ENCODE data around the gene MAP2.
A peak's percentile ranks its signal among the peaks of the same experiment; 100 is the strongest.

The MAP2 gene

GRCh38 chr2:209663139-209663538 lies 239.3 kb downstream of the MAP2 start:
- DNase-seq = peak; percentile 13

GRCh38 chr2:209663656-209664055 lies 239.8 kb downstream of the MAP2 start:
- DNase-seq = no peak

GRCh38 chr2:209666296-209666695 lies 242.4 kb downstream of the MAP2 start:
- no peak for DNase-seq

- peak; percentile 51 for DNase-seq
These were observed 247.3 kb downstream of the MAP2 start for GRCh38 chr2:209671020-209671680.

GRCh38 chr2:209673811-209674210 lies 250.0 kb downstream of the MAP2 start:
- no peak for DNase-seq

- DNase-seq = no peak
These were observed 256.7 kb downstream of the MAP2 start for GRCh38 chr2:209680596-209680995.

- no peak for DNase-seq
These were observed 257.4 kb downstream of the MAP2 start for GRCh38 chr2:209681201-209681735.

GRCh38 chr2:209682646-209683045 lies 258.8 kb downstream of the MAP2 start:
- no peak for DNase-seq

- no peak for DNase-seq
These were observed 261.5 kb downstream of the MAP2 start for GRCh38 chr2:209685340-209685739.

- DNase-seq = no peak
These were observed 262.1 kb downstream of the MAP2 start for GRCh38 chr2:209685963-209686362.

- DNase-seq = no peak
These were observed 262.6 kb downstream of the MAP2 start for GRCh38 chr2:209686448-209686847.

- DNase-seq = no peak
These were observed 263.6 kb downstream of the MAP2 start for GRCh38 chr2:209687323-209687969.

GRCh38 chr2:209688385-209688784 lies 264.5 kb downstream of the MAP2 start:
- no peak for DNase-seq

- DNase-seq = no peak
These were observed 266.3 kb downstream of the MAP2 start for GRCh38 chr2:209690029-209690754.

- DNase-seq = no peak
These were observed 270.9 kb downstream of the MAP2 start for GRCh38 chr2:209694748-209695147.

GRCh38 chr2:209696836-209697711 lies 273.2 kb downstream of the MAP2 start:
- DNase-seq = no peak

- DNase-seq = no peak
These were observed 278.9 kb downstream of the MAP2 start for GRCh38 chr2:209702775-209703174.

GRCh38 chr2:209713219-209713618 lies 289.4 kb downstream of the MAP2 start:
- DNase-seq = no peak

- no peak for DNase-seq
These were observed 295.2 kb downstream of the MAP2 start for GRCh38 chr2:209719034-209719433.

- no peak for DNase-seq
These were observed 297.6 kb downstream of the MAP2 start for GRCh38 chr2:209721497-209721896.

- DNase-seq = no peak
These were observed 302.5 kb downstream of the MAP2 start for GRCh38 chr2:209726311-209726710.

GRCh38 chr2:209727077-209727476 lies 303.2 kb downstream of the MAP2 start:
- DNase-seq = no peak

- no peak for DNase-seq
These were observed 311.0 kb downstream of the MAP2 start for GRCh38 chr2:209734805-209735204.
